ENCODE measurements around the gene ADORA1.
A peak's percentile ranks its signal among the peaks of the same experiment; 100 is the strongest.

The ADORA1 gene

GRCh38 chr1:203124011-203124410, 3.5 kb upstream of the ADORA1 start:
- no peak for DNase-seq

- no peak for DNase-seq
Measured at GRCh38 chr1:203124546-203125317, 2.8 kb upstream of the ADORA1 start.

DNA sequence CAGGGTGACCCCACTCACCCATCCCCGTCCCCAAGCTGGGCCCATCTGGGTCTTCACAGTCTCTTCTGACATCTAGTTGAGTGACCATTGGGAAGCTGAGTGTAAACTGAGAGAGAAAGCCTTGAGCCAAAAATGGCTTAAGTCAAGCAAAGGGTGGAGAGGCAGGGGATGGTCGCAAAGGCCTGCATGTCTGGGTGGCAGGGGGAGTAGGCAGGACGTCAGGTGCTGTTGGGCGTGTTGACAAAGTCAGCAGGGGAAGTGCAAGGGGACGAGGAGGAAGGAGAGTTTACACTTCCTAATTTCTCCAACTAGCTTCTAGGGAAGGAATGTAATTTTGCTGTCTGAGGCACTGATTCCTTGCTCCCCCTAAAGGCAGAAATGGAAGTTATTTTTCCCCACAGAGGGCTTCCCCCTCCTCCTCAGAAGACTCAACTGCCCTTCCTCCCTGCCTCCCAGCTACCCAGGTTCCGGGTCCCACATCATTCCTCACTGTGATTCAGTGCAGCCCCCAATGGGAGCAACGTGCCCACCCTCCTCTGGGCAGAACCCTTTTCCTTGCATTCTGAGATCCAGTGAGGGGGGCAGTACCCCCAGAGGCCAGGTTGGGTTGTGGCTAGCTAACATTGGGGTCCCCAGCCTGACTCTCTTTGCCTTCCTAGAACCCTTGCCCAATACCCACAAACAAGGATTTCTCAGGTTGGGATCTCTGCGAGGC, 1.2 kb upstream of the ADORA1 start:
- DNase-seq, result no peak

GRCh38 chr1:203126866-203127665, 460 bp upstream of the ADORA1 start:
- DNase-seq, result no peak

DNA sequence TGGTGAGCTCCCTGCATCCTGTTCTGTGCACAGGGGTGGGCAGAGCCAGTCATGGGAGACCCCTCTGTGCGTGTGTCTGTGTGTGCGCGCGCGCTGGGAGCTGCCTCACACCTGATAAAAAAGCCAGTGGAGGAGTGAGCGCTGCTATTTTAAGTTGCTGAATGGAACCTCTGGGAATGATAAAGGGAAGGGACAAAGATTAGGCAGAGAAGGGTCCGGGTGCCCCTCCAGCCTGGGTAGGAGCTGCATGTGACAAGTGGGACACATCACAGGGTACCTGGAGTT, 847 bp downstream of the ADORA1 start:
- no peak for DNase-seq

- no peak for DNase-seq
Measured at GRCh38 chr1:203128716-203129500, 1.4 kb downstream of the ADORA1 start.

GRCh38 chr1:203129501-203130231, 2.1 kb downstream of the ADORA1 start:
- DNase-seq, result peak; percentile 25

DNA sequence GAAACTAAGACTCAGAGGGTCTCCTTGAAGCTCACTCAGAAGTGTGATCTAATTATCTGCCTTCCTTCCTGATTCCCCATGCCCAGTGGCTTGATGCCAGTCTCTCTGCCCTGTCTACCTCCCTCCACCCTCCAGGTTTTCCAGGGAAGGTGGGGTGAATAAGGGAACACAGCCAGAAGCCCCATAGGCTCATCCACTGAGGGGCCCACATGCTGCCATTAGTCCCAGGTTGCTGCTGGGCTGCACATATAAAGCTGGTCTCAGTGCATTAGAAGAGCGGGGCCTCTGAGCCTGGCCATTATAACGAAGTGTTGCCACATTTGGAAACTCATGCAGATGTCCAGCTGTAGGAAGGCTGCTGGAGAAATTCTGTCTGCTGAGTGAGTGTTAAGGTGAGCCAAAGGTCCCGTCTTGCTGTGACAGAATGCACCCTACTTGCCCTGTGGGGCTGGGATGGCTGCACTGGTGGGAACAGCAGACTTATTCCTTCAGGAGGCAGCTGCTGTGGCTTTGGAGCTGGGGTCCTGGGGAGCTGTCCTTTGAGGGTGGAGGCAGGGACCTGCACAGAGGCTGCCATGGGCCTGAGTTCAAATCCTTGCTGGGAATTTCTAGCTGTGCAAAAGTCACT, 2.9 kb downstream of the ADORA1 start:
- DNase-seq, result no peak

GRCh38 chr1:203131548-203132200, 4.1 kb downstream of the ADORA1 start:
- no peak for DNase-seq

GRCh38 chr1:203133970-203134725, 6.6 kb downstream of the ADORA1 start:
- DNase-seq, result no peak

- DNase-seq, result no peak
Measured at GRCh38 chr1:203135636-203136305, 8.2 kb downstream of the ADORA1 start.

DNA sequence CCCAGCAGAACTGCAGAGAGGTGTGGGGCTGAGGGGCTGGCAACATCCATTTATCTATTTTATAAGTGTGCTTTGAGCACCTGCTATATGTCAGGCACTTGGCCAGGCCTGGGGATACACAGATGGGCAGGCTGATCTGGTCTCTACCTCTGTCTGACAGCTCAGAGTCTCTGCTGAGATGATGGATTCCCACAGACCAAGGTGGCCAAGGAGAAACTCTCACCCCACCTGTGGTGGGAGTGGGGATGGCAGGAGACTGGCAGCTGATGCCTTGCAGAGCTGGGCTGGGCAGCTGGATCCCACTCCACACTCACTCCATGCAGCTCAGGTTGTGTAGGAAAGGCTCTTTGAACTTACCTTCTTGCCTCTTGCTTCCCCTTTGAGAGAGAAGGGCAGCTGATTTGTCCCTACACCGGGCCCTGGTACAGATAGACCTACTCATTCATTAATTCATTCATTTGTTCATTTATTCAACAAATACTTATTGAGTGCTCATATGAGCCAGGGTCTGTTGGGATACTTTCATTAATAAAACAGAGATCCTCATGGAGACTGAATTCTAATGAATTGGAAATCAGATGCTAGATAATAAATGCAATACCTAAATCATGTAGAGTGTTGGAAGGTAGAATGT, 9.0 kb downstream of the ADORA1 start:
- DNase-seq, result no peak

- DNase-seq, result no peak
Measured at GRCh38 chr1:203137324-203137723, 9.8 kb downstream of the ADORA1 start.

GRCh38 chr1:203138066-203138465, 10.5 kb downstream of the ADORA1 start:
- DNase-seq, result no peak

DNA sequence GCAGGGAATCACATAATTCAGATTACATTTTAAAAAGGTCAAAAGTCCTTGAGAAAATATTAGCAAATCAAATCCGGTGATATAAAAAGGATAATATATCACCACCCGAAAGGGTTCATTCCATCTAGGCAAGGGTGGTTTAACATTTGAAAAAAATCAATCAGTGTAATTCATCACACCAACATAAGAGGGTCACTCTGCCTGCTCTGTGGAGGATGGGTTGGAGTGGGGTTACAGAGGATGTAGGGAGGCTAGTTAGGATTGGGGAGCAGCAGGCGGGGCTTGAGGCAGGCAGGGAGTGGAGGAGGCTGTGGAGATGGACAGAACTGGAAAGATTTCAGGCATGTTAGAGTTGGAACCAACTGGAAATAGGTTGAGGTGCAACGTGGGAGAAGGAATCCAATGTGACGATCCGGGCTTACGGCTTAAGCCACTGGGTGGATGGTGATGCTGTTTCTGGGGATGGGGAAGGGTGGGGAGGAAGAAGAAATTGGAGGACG, 12.5 kb downstream of the ADORA1 start:
- no peak for DNase-seq

GRCh38 chr1:203140743-203141520, 13.4 kb downstream of the ADORA1 start:
- no peak for DNase-seq

GRCh38 chr1:203142124-203142523, 14.6 kb downstream of the ADORA1 start:
- no peak for DNase-seq

- peak; percentile 97 for DNase-seq
Measured at GRCh38 chr1:203142684-203143408, 15.3 kb downstream of the ADORA1 start.

All from DMS153 (cell line).